Left lobe of liver (tissue), 2 donors: ENCODE measurements around the gene GAS2L1. TPM values are rescaled to one million over a fixed set of nuclear protein-coding genes. Genes with fewer than 3 reads are reported as not detected.

Source experiments
- ATAC-seq: fragments of 200-7000 bp; cut with Tn5 transposase; one replicate; pipeline ENCODE4 v1.9.1; 2020; ENCODE audit warnings: mild to moderate bottlenecking, moderate library complexity
- DNase-seq: peaks from one replicate; pipeline ENCODE4 v3.0.0-alpha.2; 2020; ENCODE audit warnings: low spot score
- total RNA-seq: library from RNA; stranded (reverse); gene quantifications from one replicate; pipeline ENCODE4 v1.2.1, GENCODE V29; 2021
- donor health status: DM: no; HTN: no; CAD: no; lungs with moderate emphysema.
- donor health status: DM: no; HTN: yes; CAD: no.

The GAS2L1 gene
- total RNA-seq, 1 donor from 2014 or later: 14.3 TPM

DNA sequence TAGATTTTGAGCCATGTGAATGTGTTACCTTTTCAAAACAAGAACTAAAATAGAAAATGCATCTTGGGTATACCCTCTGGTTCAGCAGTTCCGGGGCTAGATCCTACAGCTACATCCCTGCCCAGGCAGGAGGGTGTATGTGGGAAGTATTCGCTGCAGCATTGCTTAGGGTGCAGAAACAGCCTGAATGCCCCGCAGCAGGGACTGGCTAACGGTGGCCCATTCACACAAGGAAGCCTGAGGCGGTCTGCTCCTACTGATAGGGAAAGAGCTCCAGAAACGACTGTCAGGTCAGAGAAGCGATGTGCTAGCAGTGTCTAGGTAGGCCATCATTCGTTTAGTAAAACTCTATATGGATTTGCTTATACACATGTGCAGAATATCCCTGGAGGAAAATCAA is 18.9 kb downstream of the GAS2L1 start:
- ATAC-seq (no peak), DNase-seq (no peak)

DNA sequence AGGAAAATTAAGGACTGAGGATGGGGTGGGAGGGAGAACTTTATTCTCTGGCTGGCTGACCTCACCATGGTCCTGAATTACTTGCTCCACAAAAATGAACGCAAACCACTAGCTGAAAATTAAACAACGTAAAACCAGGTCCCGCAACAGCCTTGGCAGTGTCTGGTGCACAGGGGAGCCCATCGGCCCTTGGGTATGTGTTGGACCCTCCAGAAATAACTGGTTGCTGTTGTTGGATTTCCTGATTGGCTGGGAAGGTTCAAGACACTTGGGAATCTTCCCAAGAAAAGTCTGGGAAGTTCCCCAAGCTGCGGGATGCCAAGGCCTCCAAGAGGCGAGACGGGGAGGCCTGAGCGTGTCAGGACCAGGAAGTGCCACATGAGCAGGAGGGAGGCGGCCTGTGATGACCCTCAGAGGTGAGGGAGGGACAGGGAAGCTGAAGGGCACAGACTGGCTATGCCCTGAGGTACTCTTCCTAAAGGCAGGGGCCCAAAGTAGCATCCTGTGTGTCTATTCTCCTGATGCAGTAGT is 19.4 kb downstream of the GAS2L1 start:
- no peak for DNase-seq
- ATAC-seq: no peak

DNA sequence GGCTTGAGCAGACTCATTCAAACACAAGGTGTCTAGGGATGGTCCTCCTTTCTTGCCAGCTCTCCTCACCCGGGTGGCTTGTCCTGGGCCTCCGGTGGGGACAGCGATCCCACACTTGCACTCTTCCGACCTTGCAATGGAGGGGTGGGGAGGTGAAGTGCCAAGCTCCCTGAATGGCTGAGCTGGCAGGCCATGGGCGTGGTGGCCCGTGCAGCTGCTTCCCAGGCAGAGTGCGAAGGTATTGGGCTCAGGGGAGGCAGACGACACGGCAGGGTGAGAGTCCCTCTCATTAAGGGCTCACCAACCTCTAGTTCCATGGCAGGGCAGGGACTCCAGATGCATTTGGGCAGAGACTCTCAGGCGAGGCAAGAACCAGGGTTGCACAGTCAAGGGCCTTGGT is 20.0 kb downstream of the GAS2L1 start:
- DNase-seq: no peak
- no peak for ATAC-seq

DNA sequence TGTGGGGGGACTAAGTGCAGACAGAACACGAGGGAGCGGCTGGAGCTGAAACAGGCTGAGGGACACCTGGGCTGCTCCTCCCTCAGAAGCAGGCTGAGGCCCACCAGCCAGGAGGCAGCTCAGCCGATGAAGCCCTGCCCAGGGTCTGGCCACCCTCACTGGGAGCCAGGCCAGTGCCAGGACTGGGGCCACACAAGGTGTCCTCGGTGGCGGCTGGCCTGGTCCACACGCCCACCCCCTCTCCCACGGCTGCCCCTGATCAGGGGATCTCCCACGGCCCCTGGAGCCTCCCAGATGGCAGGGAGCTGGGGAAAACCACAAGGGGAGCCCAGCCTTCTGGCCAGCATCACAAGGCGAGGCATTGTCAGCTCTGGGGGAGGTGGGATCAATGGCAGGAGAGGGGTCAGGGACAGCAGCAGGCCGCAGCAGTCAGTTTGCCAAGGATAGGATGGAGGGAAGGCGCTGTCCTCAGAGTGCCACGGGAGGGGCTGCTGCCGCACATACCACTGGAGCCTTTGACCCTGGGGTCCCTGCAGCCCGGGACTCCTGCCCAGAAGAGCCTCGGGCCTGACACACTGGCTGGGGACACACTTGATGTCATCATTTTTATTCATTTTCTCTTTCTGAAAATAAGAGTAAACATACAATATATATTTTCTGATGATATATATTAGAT is 20.8 kb downstream of the GAS2L1 start:
- ATAC-seq (no peak), DNase-seq (no peak)

DNA sequence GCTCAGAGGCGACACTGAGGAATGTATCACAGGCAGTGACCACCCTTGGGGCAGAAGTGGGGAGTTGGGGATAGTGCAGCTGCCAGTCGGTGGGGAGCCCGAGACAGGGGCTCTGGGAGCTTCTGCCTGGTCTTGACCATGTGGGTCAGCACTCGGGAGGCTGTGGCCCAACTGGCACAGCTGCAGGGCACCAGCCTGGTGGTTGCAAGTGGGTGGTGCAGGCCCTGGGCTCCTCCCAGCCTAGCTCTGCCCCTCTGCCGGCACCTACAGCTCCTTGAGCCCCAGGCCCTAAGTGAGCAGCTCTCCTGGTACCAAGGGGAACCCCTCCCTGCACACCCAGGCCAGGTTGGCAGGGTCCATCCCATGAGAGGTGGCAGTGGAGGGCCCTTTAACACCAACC is 21.6 kb downstream of the GAS2L1 start:
- DNase-seq (no peak), ATAC-seq (no peak)

DNA sequence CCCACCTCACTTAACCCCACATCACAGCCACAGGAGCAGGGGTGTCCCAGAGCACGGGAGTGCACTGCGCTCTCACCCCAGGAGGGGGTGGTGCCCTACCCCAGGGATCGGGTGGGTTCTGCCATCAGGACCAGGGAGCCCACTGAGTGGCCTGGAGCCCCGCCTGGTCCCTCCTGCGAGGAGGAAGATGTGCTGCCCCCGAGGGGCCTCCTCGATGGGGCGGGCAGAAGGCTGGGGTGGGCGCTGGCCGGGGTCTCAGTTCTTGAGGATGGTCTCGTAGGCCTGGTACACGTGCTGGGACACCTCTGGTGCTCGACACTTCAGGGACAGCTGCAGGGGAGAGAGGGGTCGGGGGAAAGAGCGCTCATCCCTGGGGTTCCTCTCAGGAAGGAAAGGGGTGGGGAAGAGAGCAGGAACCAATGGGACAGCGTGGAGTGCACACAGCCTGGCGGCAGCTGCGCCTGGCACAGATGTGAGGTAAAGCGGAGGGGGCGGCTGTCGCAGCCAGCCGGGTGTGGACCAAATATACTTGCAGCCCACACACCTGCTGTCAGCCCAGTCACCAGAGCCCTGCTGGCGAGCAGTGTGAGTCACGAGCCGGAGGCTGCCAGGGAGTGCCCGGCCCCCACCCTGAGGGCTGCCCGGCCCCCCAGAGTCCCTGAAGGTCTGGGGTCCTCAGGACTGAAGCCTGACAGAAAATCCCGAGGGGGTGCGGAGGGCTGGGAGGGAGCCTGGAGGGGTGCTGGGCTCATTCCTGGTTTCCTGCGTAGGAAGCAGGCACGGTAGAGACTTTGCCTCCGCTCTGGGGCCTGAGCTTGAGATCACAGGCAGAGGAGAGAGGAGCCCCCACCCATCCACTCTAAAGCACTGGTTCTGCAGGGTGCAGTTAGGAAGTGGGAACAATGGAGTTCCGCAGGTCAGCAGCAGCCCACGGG is 22.4 kb downstream of the GAS2L1 start:
- no peak for ATAC-seq
- no peak for DNase-seq

DNA sequence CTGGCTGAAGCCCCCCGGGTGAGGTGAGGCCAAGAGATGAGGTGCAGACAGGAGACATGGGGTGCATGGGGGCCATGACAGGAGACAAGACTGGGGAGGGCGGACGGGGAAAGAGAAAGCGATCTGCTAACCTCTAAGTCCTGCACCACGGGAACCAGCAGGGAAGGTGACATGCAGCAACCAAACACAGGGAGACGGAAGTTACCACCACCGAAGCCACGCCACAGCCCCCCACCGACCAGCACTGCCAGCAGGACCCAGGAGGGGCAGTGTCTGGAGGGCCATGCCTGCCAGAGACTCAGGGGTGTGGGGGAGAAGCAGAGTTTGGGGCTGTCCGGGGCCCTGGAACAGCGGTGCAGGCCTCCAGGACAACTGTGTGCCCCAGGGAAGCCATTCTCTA is 23.1 kb downstream of the GAS2L1 start:
- ATAC-seq (no peak), DNase-seq (no peak)

DNA sequence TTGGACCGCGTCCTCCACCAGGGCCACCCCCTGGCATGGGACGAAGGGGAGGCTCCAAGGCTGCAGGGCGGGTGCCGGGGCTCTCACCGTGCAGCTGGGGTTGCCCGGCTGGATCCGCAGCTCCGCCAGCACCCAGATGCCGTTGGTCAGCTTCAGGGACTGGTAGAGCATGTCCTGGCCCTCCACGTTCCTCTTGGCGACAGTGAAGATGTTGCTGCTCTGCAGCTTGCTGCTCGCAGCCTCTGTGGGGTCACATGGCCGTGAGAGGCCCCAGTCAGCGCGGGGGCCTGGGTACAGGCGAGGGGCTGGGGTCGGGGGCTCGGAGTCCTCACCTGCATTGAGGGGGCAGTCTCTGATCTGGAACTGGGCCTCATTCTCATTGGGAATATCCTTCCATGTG is 23.8 kb downstream of the GAS2L1 start:
- DNase-seq: no peak

DNA sequence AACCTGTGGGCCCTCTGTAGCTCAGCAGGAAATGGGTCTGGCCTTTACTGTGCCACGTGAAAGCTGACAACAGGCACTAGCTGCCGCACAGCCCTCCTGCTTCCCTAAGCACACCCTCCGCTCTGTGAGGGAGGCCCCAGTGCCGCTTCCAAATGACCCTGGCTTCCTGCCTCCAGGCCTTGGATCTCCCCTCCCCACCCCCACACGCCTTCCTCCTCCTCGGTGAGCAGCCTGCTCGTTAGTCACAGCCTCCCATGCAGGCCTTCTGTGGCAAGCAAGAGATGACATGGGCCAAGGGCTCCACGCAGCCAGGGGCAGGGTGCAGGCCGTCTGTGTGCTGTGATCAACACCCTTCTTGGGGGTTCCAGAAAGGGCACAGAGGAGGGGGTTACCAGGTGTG is 24.3 kb downstream of the GAS2L1 start:
- ATAC-seq: peak; percentile 33
- DNase-seq: no peak

More for the DNA sequence above, 23.8 kb downstream of the GAS2L1 start:
- ATAC-seq: no peak

DNA sequence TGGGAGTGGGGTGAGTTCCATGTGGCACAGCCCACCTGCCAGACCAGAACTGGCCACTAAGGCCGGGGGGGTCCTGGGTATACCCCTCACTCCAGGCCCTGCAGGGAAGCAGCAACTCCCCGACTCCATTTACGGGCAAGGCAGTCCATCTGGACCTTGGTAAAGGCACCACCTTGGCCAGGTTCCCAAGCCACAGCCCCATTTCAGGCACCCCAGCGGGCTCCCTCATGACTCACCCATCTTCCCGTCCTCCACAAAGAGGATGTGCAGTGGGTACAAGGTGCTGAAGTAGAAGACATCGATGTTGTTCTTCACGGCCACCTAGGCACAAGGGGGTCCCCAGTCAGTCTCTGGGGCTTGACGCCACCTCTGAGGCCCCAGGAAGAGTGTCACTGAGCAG is 24.8 kb downstream of the GAS2L1 start:
- DNase-seq (no peak), ATAC-seq (no peak)

DNA sequence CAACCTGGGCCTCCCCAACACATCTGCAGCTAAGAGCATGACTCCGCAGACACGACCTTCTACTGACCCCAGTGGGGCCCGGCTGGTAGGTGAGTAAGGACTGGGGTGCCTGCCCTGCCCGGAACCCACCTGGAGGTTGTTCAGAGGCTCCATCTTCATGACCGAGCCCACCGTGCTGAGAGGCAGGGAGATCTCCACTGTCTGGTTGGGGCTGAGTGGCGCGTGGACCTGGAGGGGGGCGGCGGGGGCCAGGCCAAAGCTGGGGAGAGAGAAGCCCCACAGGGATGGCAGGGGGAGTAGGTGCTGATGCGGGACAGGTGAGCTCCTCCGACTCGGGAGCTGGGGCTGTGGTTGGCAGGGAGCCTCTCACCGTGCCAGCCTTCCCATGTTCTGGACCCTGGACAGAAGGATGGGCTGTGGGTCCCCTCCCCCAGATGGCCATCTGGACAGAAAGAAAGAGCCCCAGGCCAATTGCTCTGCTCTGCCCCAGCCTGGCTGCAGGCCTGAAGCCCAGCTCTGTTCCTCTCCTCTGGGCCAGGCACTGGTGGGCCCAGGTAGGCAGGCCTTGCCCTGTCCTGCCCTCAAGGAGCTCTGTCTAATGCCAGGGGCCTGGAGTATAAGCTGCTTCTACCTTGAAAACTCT is 25.3 kb downstream of the GAS2L1 start:
- DNase-seq: no peak
- ATAC-seq: no peak

DNA sequence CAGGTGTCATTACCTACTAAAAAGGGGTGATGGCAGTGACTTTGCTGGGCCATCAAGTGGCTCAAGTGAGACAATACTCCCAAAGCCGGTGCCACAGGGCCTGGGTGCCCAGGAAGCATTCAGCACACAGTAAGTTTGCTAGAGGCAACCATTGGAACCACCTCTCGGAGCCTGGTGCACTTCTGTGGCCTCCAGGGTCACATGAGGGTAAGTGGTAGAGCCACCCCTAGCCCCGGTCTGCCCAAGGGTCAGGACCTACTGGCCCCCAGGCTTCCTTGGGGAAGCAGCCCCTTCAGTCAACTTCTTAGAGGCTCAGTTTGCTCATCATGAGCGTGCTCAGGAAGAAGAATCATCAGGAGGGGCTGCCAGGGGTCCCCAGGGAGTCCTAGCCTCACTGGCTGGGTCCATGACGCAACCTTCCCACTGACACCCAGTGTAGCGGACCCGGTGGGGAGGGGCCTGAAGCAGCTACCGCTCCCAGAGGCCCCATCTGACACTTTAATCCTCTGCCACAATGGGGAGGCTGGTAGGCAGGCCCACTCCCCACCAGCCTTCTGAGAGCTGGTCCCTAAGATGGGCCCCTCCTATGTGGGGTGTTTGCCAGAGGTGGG is 26.5 kb downstream of the GAS2L1 start:
- no peak for ATAC-seq
- DNase-seq: no peak

DNA sequence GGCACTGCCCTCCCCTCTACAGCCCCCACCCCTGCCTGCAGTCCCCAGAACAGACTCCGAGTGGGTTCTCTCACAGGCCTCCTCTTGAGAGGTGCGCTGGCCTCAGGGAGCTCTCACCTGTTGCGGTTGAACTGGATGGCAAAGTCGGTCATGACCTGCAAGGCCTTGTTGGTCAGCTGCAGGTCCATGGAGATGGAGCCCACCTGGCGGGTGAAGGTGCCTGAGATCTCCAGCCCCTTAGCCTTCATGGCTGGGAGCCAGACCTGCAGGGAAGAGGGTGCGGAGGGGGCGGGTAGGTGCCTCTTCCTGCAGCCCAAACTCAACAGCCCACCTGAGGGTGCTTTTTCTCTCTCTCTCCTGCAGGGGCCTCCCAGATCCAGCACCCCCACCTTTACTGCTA is 27.7 kb downstream of the GAS2L1 start:
- DNase-seq (no peak), ATAC-seq (no peak)

DNA sequence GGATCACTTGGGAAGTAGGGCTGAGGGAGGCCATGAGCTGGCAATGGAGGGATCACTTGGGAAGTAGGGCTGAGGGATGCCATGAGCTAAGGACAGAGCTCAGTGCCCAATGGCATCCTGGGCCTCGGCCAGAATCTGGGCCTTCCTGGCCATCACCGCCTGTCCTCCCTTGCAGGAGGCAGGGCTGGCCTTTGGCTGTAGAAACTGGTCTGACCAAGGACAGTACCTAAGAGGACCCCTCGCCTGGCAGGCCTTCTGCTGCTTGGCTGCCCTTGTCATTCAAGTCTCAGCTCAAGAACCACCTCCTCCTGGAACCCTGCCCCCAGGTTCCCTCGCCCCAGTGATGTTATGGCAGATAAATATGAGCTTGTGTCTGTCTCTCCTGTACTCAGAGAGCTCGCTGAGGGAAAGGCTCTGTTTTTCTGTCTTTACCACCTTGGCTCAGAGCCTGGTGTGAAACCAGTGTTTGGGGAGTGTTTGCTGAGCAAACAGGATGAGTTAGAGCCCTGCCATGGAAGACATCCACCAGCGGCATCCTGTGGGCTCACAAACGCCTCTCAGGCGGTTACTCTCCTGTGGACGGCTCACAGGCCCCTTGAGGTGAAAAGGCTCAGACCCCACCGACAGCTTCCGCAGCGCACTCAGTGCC is 28.4 kb downstream of the GAS2L1 start:
- peak; percentile 66 for DNase-seq
- peak; percentile 58 for ATAC-seq

DNA sequence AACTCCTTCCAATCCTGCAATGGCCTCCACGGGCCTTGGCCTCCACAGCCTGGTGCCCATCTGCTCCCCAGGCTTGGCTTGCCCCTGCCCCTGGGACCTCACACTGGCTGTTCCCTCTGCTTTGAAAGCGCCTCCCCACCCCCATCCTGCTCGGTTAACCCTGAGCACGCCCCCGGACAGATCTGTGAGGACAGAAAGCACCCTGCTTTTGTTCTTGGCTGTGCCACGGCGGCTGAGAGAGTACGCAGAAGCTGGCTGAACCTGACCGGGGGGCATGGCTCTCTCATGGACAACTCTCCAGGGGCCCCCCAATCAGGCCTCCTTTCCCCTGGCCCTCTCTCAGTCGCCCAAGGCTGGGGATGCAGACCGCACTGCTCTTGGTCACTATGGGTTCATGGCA is 29.2 kb downstream of the GAS2L1 start:
- DNase-seq (no peak), ATAC-seq (no peak)

DNA sequence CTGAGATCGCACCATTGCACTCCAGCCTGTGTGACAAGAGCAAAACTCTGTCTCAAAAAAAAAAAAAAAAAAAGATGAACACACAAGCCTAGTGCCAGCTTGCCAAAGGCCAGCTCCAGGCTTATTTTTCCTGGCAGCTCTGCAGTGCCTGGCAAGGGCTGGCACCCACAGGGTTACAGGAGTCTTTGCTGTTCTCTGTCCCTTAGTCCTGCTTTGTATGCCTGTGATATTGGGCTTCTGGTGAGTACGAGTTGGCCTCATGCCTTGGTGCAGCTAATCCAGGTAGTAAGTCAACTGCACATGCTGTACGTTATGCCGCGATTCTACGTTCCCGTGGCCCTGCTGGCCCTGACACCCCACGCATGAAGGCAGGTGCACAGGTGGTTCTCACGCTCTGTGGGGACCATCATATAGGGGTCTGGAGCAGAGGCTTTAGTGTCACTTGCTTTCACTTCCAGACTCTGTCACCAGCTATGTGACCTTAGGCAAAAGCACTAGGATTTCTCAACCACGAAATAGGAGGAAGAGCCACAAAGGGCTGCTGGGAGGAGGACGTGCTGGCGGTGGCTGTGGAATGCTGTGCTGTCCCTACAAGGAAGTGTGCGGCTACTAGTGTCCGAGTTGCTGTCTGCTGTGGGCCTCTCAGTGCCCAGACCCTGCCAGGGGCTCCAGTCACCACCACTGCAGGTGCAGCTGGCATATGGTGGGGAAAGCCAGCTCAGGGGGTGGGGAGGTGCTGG is 30.5 kb downstream of the GAS2L1 start:
- ATAC-seq (peak; percentile 83), DNase-seq (peak; percentile 93)

DNA sequence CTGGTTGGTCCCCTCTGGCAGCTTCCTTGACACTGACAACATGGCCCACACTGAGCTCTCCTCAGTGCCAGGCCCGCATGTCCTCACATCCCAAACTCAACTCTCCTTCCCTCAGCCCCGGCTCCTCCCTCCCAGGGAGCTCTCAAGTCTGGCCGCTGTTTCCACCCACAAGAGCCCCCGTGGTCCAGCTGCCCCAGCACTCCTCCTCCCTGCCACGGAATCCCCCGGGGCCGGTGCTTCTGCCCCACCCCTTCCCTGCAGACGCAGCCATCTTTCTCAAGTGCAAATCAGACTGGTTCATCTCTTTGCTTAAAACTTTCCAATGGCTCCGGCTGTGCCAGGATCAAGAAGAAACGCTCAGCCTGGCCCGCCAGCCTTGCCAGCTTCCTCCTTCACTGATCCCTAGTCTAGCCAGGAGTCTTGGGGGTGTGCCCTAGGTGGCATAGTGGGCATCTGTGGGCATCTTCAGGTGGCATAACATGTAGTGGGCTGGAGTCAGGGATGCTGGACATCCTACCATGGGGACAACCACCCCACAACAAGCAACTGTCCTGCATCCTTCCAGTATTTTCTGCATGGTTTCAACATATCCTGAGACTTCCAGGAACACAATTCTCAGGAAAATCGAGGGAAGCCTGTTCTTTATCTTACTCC is 31.3 kb downstream of the GAS2L1 start:
- DNase-seq (no peak), ATAC-seq (peak; percentile 2)

DNA sequence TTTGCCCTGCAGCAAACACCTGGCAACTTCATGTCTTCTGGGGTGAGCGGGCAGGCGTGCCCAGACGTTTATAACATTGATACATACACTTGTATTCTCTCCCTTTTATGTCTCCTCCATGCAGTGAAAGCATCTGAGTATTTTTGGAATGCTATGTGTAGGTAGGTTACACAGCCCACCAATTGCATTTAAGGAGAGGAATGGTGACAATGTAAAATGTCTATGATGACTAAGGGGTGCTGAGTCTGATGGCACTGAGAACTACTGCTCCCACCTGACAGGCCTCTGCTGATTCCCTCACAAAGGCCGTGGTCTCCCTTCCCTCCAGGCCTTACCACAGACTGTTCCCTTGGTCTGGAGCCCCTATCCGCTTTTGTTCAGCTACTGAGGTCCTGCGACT is 31.9 kb downstream of the GAS2L1 start:
- DNase-seq: no peak

More for the DNA sequence above, 31.9 kb downstream of the GAS2L1 start:
- ATAC-seq: no peak
